ENCODE measurements around the gene MMUT.

The MMUT gene

DNA sequence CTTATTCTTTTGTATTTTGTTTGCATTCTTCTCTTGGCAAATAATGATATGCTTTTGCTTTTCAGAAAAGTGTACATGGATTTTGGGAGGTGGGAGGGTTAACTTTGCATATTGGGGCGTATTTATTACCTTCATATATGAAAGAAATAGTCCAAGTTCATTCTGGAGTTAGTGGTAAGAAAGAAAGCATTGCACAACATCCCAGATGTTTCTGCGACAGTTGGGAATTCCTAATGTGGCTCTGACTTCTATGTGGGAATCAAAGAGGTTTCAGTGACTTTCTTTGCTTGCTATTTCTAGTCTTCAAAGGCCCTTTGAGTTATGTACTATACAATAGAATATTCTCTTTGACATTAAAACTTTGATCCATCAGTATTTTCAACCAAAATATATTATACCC, 78.1 kb downstream of the MMUT start:
- Histone ChIP-seq H3K4me2 (no peak overlapping the region), H3K27me3 (no peaks in the 10 kb centered on the region), H4K20me1 (no peaks in the 10 kb centered on the region), H3K36me3 (no peaks in the 10 kb centered on the region), H3K4me3 (no peak overlapping the region), H3K27ac (no peak overlapping the region), H3K9ac (no peak overlapping the region), H3K9me3 (peaks cover 3% of the 10 kb centered on the region; the same call in 1 of the 2 replicates), H3K4me1 (no peaks in the 10 kb centered on the region)
- TF ChIP-seq Cebpa-rat (IDR thresholded peaks at IDR 0.05), result no peak

Data from BLaER1 (cell line).